WERI-Rb-1 (cell line): ENCODE measurements around the gene NELL1.

Experiments used
- DNase-seq: peaks from one replicate; pipeline ENCODE4 v3.0.0-alpha.2; 2020
- H3K27ac ChIP-seq: fragments of 250-450 bp; sonication (Bioruptor Pico); 2 replicates; pipeline ENCODE4 v1.5.1; 2020; ENCODE audit warnings: mild to moderate bottlenecking, moderate library complexity
- H3K27me3 ChIP-seq: fragments of 250-450 bp; sonication (Bioruptor Pico); 2 replicates; pipeline ENCODE4 v1.5.1; 2021; ENCODE audit warnings: mild to moderate bottlenecking, low read depth, moderate library complexity; ENCODE audit not compliant: insufficient read depth, severe bottlenecking
- H3K36me3 ChIP-seq: fragments of 250-450 bp; sonication (Bioruptor Pico); 2 replicates; pipeline ENCODE4 v1.5.1; 2020; ENCODE audit warnings: mild to moderate bottlenecking, moderate library complexity
- H3K4me3 ChIP-seq: 2 replicates; pipeline ENCODE4 v1.5.1; 2011; ENCODE audit warnings: low read depth, mild to moderate bottlenecking, control low read depth, low read length
- H3K9me3 ChIP-seq: fragments of 250-450 bp; sonication (Bioruptor Pico); 2 replicates; pipeline ENCODE4 v1.5.1; 2021; ENCODE audit warnings: mild to moderate bottlenecking, moderate library complexity; ENCODE audit not compliant: severe bottlenecking
- CTCF ChIP-seq: IDR thresholded peaks from 2 replicates; pipeline ENCODE4 v1.5.1; 2011; ENCODE audit warnings: low read depth, mild to moderate bottlenecking, control low read depth, inconsistent platforms, low read length

The NELL1 gene

GRCh38 chr11:20668844-20669819, at the start of gene NELL1:
NELL1 (plus strand) TSS chr11:20669586.
- no peak within 1 kb of the TSS for H3K27ac ChIP-seq
- TF ChIP-seq CTCF, result no peak
- peaks cover 10% of the 10 kb centered on the region for H3K9me3 ChIP-seq
- no peaks in the 10 kb centered on the region for H3K36me3 ChIP-seq
- peaks cover 28% of the 10 kb centered on the region for H3K27me3 ChIP-seq
- DNase-seq, result peak; percentile 31
- peak within 1 kb of the TSS; percentile 80 for H3K4me3 ChIP-seq

- DNase-seq, result no peak
Measured at GRCh38 chr11:20620988-20621387, 48.4 kb upstream of the NELL1 start.

GRCh38 chr11:20621679-20622078, 47.7 kb upstream of the NELL1 start:
- TF ChIP-seq CTCF, result no peak
- Histone ChIP-seq H3K9me3 (no peaks in the 10 kb centered on the region), H3K27me3 (no peaks in the 10 kb centered on the region), H3K36me3 (no peaks in the 10 kb centered on the region), H3K27ac (no peak overlapping the region), H3K4me3 (no peak overlapping the region)
- DNase-seq, result no peak

More at GRCh38 chr11:20620988-20621387, 48.4 kb upstream of the NELL1 start:
- no peaks in the 10 kb centered on the region for H3K36me3 ChIP-seq
- H3K4me3 ChIP-seq, result no peak overlapping the region
- H3K27me3 ChIP-seq, result no peaks in the 10 kb centered on the region
- no peak for TF ChIP-seq CTCF
- no peak overlapping the region for H3K27ac ChIP-seq
- no peaks in the 10 kb centered on the region for H3K9me3 ChIP-seq

- H3K4me3 ChIP-seq, result no peak overlapping the region
- H3K36me3 ChIP-seq, result no peaks in the 10 kb centered on the region
- H3K27ac ChIP-seq, result no peak overlapping the region
- H3K27me3 ChIP-seq, result no peaks in the 10 kb centered on the region
- no peaks in the 10 kb centered on the region for H3K9me3 ChIP-seq
- no peak for DNase-seq
- no peak for TF ChIP-seq CTCF
Measured at GRCh38 chr11:20623252-20623651, 46.1 kb upstream of the NELL1 start.

GRCh38 chr11:20626279-20626678, 43.1 kb upstream of the NELL1 start:
- H3K27ac ChIP-seq, result no peak overlapping the region
- H3K4me3 ChIP-seq, result no peak overlapping the region
- H3K27me3 ChIP-seq, result no peaks in the 10 kb centered on the region
- TF ChIP-seq CTCF, result no peak
- peaks cover 6% of the 10 kb centered on the region for H3K9me3 ChIP-seq
- peak; percentile 63 for DNase-seq
- no peaks in the 10 kb centered on the region for H3K36me3 ChIP-seq
